HepG2 (cell line): ENCODE data around the gene HELZ2. TPM values are rescaled to one million over a fixed set of nuclear protein-coding genes. Genes with fewer than 3 reads are reported as not detected.

Experiments used
- ATAC-seq: fragments of 200-7000 bp; cut with Tn5 transposase; 3 replicates; pipeline ENCODE4 v1.9.1; 2020; ENCODE audit warnings: mild to moderate bottlenecking, moderate library complexity
- BruUV-seq: library from RNA; stranded (reverse); fragments of 400-500 nt; replicated peaks from 2 replicates; lab custom pipeline; 2021; lab: Mats Ljungman, UMichigan
- CTCF ChIA-PET: fragments of 300-600 bp; formaldehyde crosslinking; extraction: SDS; loops from one replicate; lab custom pipeline; 2021; ENCODE audit warnings: low total read pairs, inconsistent platforms, low intra/inter-chr PET ratio; lab: Yijun Ruan, JAX
- POLR2A ChIA-PET: fragments of 350-600 bp; sonication (Branson Sonifier 250); formaldehyde crosslinking; loops from one replicate; lab custom pipeline; 2020; ENCODE audit warnings: antibody characterized with exemption, inconsistent platforms; lab: Yijun Ruan, JAX
- DNase-seq: peaks from one replicate; pipeline ENCODE4 v3.0.0-alpha.2; 2015; ENCODE audit warnings: low spot score
- FAIRE-seq: peaks from 3 replicates; lab custom pipeline; 2011; peaks lifted over from hg19 to GRCh38; lab: Jason Lieb, UNC
- H2AFZ ChIP-seq: one replicate; pipeline ENCODE4 v1.6.1; 2011; ENCODE audit warnings: low read length, inconsistent platforms
- H3K27ac ChIP-seq: fragments of 300-600 bp; 3 replicates; pipeline ENCODE4 v1.8.0; 2011; ENCODE audit warnings: mixed run types, mild to moderate bottlenecking, mixed read lengths, low read length, inconsistent platforms; ENCODE audit not compliant: insufficient read depth; ENCODE audit errors: extremely low read length
- H3K27me3 ChIP-seq, 2 experiments: fragments of 200-600 bp in 1 of 2; 2 replicates in 1 of 2; 3 replicates in 1 of 2; pipeline versions ENCODE4 v1.6.0 to v1.8.0; 2011; ENCODE audit warnings: low read length in 2 of 2, mild to moderate bottlenecking in 2 of 2, moderate library complexity in 2 of 2, inconsistent platforms in 1 of 2; ENCODE audit not compliant: insufficient read depth in 2 of 2, control insufficient read depth in 1 of 2
- H3K36me3 ChIP-seq, 2 experiments: fragments of 200-600 bp in 1 of 2; replicated peaks in 1 of 2; 2 replicates in 1 of 2; 3 replicates in 1 of 2; pipeline versions ENCODE4 v1.5.1 to v1.8.0; 2011; ENCODE audit warnings: low read length in 2 of 2, inconsistent platforms in 1 of 2; ENCODE audit not compliant: insufficient read depth in 2 of 2, control insufficient read depth in 1 of 2
- H3K4me1 ChIP-seq: 2 replicates; pipeline ENCODE4 v1.5.1; 2012; ENCODE audit warnings: low read length, inconsistent platforms; ENCODE audit not compliant: insufficient read depth
- H3K4me2 ChIP-seq: 2 replicates; pipeline ENCODE4 v1.6.0; 2011; ENCODE audit warnings: low read depth, low read length, inconsistent platforms
- H3K4me3 ChIP-seq, 3 experiments: fragments of 200-600 bp in 1 of 3; sonication (generic), shearing (Covaris generic) in 1 of 3; replicated peaks in 1 of 3; 2 replicates each; pipeline ENCODE4 v1.5.1; 2011 to 2016; ENCODE audit warnings: low read length in 3 of 3, inconsistent platforms in 2 of 3, low read depth in 2 of 3, mild to moderate bottlenecking in 2 of 3, control low read depth in 1 of 3, mixed read lengths in 1 of 3; ENCODE audit not compliant: insufficient read depth in 1 of 3
- H3K79me2 ChIP-seq: one replicate; pipeline ENCODE4 v1.6.1; 2011; ENCODE audit warnings: low read length, inconsistent platforms; ENCODE audit not compliant: insufficient read depth
- H3K9ac ChIP-seq: 2 replicates; pipeline ENCODE4 v1.6.0; 2011; ENCODE audit warnings: mild to moderate bottlenecking, low read depth, low read length, inconsistent platforms; ENCODE audit not compliant: insufficient read depth
- H3K9me3 ChIP-seq: 2 replicates; pipeline ENCODE4 v1.5.1; 2012; ENCODE audit warnings: mild to moderate bottlenecking, low read length
- H4K20me1 ChIP-seq: 2 replicates; pipeline ENCODE4 v1.6.0; 2011; ENCODE audit warnings: inconsistent platforms, mild to moderate bottlenecking, low read length, moderate library complexity; ENCODE audit not compliant: insufficient read depth
- AGO2 ChIP-seq: fragments of 200-400 bp; formaldehyde crosslinking; optimal IDR thresholded peaks from 2 replicates; pipeline ENCODE3; 2017; ENCODE audit warnings: mild to moderate bottlenecking, low read depth, low read length, moderate library complexity
- NFAT5 ChIP-seq: sonication (generic); formaldehyde crosslinking; IDR thresholded peaks from 2 replicates; pipeline ENCODE4 v1.4.0; 2020; ENCODE audit warnings: missing genetic modification reagents
- NR1H2 ChIP-seq: sonication (generic); formaldehyde crosslinking; IDR thresholded peaks from 2 replicates; pipeline ENCODE4 v1.8.1; 2022; ENCODE audit warnings: low read depth, missing genetic modification reagents, borderline replicate concordance
- NR2F2 ChIP-seq: IDR thresholded peaks from 2 replicates; pipeline ENCODE4 v1.6.1; 2012; ENCODE audit warnings: low read depth, inconsistent platforms, borderline replicate concordance
- ZFP36L2 ChIP-seq: sonication (generic); formaldehyde crosslinking; IDR thresholded peaks from 2 replicates; pipeline ENCODE4 v1.4.0; 2020; ENCODE audit warnings: missing genetic modification reagents
- ZNF350 ChIP-seq: sonication (generic); formaldehyde crosslinking; IDR thresholded peaks from 2 replicates; pipeline ENCODE4 v1.4.0; 2020; ENCODE audit warnings: mild to moderate bottlenecking, low read depth, missing genetic modification reagents, borderline replicate concordance
- WGBS: methylation state at CpG from one replicate; pipeline ENCODE4 v1.1.6; 2017; ENCODE audit warnings: low lambda C conversion rate; 5-methylcytosine and 5-hydroxymethylcytosine counted together
- in situ Hi-C: cut with HindIII; loops from 2 replicates; pipeline ENCODE4 v1.10.0; 2017; ENCODE audit warnings: low pct_unique_long_range_greater_than_20kb; ENCODE audit not compliant: extremely low pct_ligation_motif_present
- intact Hi-C: fragments of 100-400 bp; cut with micrococcal nuclease; formaldehyde crosslinking; loops from one replicate; pipeline ENCODE4 v1.10.0; 2022; ENCODE audit not compliant: unreplicated experiment
- polyA plus RNA-seq, 8 experiments: library from polyadenylated mRNA; depleted of rRNA in 3 of 8; stranded (reverse) in 7 of 8; unstranded in 1 of 8; fragments of >200 nt; fragmentation: Illumina TruSeq in 4 of 8; extraction: Trizol in 4 of 8; gene quantifications; 2 replicates each; pipeline versions ENCODE4 v1.2.1 to v1.2.3, GENCODE V29; 2011 to 2016; ENCODE audit warnings: low read depth in 4 of 8, missing spikeins in 1 of 8, mixed read lengths in 1 of 8; ENCODE audit not compliant: insufficient read depth in 1 of 8
- total RNA-seq, 5 experiments: library from RNA; depleted of rRNA; stranded (reverse); fragments of >200 nt; fragmentation: Illumina TruSeq; extraction: Trizol; gene quantifications; 2 replicates each; pipeline ENCODE4 v1.2.3, GENCODE V29; 2016; ENCODE audit warnings: low read depth in 1 of 5

The HELZ2 gene
- total and polyA plus RNA-seq, 2 of the 13 experiments (the other 11 are each of a cell fraction or from before 2014, with no cell fraction given): 9.6 to 10.1 TPM

- H3K36me3 ChIP-seq: peaks cover 15 to 20% of the 10 kb centered on the region in 2 experiments; a peak in 4 of 5 replicates
- no peak overlapping the region for H2AFZ ChIP-seq
- in situ Hi-C loops (no loop called here), intact Hi-C loops (no loop called here)
- H3K4me3 ChIP-seq: no peak overlapping the region
- no TSS peak for BruUV-seq
- DNase-seq (no peak), FAIRE-seq (no peak), ATAC-seq (no peak)
- no peaks in the 10 kb centered on the region for H4K20me1 ChIP-seq
- 0 out of 5 replicates have a peak, but pooled peaks cover 0 to 3% of the 10 kb centered on the region in 2 experiments for H3K27me3 ChIP-seq
- TF ChIP-seq NR2F2: no peak
- peak; percentile 66 for TF ChIP-seq AGO2
- POLR2A ChIA-PET: no interaction called here
- H3K79me2 ChIP-seq: no peaks in the 10 kb centered on the region
- no peak overlapping the region for H3K27ac ChIP-seq
- CTCF ChIA-PET: no interaction called here
- H3K9me3 ChIP-seq: no peaks in the 10 kb centered on the region
- peaks cover 12% of the 10 kb centered on the region; the same call in 1 of the 2 replicates for H3K4me1 ChIP-seq
- 94% methylated on average over 50 of the region's 52 CpGs for WGBS
- H3K4me2 ChIP-seq: no peak overlapping the region
- no peak overlapping the region for H3K9ac ChIP-seq
These were observed 16.4 kb upstream of the HELZ2 start for GRCh38 chr20:63590218-63591146.

- Histone ChIP-seq H3K4me1 (peaks cover 12% of the 10 kb centered on the region; the same call in 1 of the 2 replicates), H3K27ac (no peak overlapping the region), H3K9me3 (no peaks in the 10 kb centered on the region), H3K27me3 (0 out of 5 replicates have a peak, but pooled peaks cover 0 to 3% of the 10 kb centered on the region in 2 experiments), H4K20me1 (no peaks in the 10 kb centered on the region), H3K36me3 (peaks cover 15 to 20% of the 10 kb centered on the region in 2 experiments; a peak in 4 of 5 replicates), H3K4me2 (no peak overlapping the region), H3K4me3 (no peak overlapping the region), H2AFZ (no peak overlapping the region), H3K9ac (no peak overlapping the region), H3K79me2 (no peaks in the 10 kb centered on the region)
- BruUV-seq: no TSS peak
- intact Hi-C loops (no loop called here), in situ Hi-C loops (no loop called here)
- FAIRE-seq: no peak
- DNase-seq: no peak
- ATAC-seq: no peak
- POLR2A ChIA-PET: no interaction called here
- 94% methylated on average over 38 of the region's 38 CpGs for WGBS
- TF ChIP-seq ZFP36L2 (no peak), NFAT5 (CRISPR knock-in tag) (no peak), ZNF350 (CRISPR knock-in tag) (no peak), AGO2 (peak; percentile 29), NR1H2 (no peak)
- CTCF ChIA-PET: no interaction called here
These were observed 15.5 kb upstream of the HELZ2 start for GRCh38 chr20:63589261-63590217.
